Transverse colon (tissue), 4 donors: ENCODE data around the gene MTRF1. TPM values are rescaled to one million over a fixed set of nuclear protein-coding genes. Genes with fewer than 3 reads are reported as not detected.

Experiments
- DNase-seq: peaks from one replicate; pipeline ENCODE4 v3.0.0-alpha.2; 2019
- H3K27ac ChIP-seq, 4 donors: fragments of 200-600 bp; sonication (generic); 2 replicates each; pipeline ENCODE4 v1.5.1; 2016 to 2018; ENCODE audit warnings: inconsistent platforms in 4 of 4
- H3K27me3 ChIP-seq: fragments of 200-600 bp; sonication (generic); 2 replicates; pipeline ENCODE4 v1.5.1; 2017; ENCODE audit warnings: inconsistent platforms
- H3K36me3 ChIP-seq, 4 donors: fragments of 200-600 bp; sonication (generic); 2 replicates each; pipeline ENCODE4 v1.5.1; 2017 to 2019; ENCODE audit warnings: inconsistent platforms in 4 of 4
- H3K4me1 ChIP-seq, 4 donors: fragments of 200-600 bp; sonication (generic); 2 replicates each; pipeline ENCODE4 v1.5.1; 2017 to 2020; ENCODE audit warnings: inconsistent platforms in 4 of 4
- H3K4me3 ChIP-seq, 4 donors: fragments of 200-600 bp; sonication (generic); 1 replicate in 1 of 4; 2 replicates in 3 of 4; pipeline versions ENCODE4 v1.5.1 to v1.6.1; 2017 to 2019; ENCODE audit warnings: inconsistent platforms in 4 of 4
- H3K9me3 ChIP-seq, 2 donors: fragments of 200-600 bp; sonication (generic); 2 replicates each; pipeline ENCODE4 v1.5.1; 2017 to 2019; ENCODE audit warnings: inconsistent platforms in 2 of 2
- EP300 ChIP-seq: sonication (generic); formaldehyde crosslinking; IDR thresholded peaks from one replicate; pipeline ENCODE4 v1.6.1; 2017; ENCODE audit warnings: antibody characterized with exemption, low read depth
- POLR2A ChIP-seq: fragments of 450-650 bp; IDR thresholded peaks from one replicate; pipeline ENCODE4 v1.6.1; 2016; ENCODE audit warnings: antibody characterized with exemption, mild to moderate bottlenecking, moderate library complexity
- POLR2AphosphoS5 ChIP-seq, 3 donors: sonication (generic); formaldehyde crosslinking; IDR thresholded peaks; one replicate each; pipeline ENCODE4 v1.6.1; 2016; ENCODE audit warnings: antibody characterized with exemption in 3 of 3
- WGBS, 2 donors: methylation state at CpG; one replicate each; pipeline ENCODE4 v1.1.5; 2018; ENCODE audit warnings: low coverage in 1 of 2; 5-methylcytosine and 5-hydroxymethylcytosine counted together
- in situ Hi-C, 4 donors: fragments of 200-750 bp; cut with MboI; loops; one replicate each; pipeline versions ENCODE4 v1.15.0 to v1.15.1; 2017; ENCODE audit warnings: low sequenced_read_pairs in 3 of 4, low pct_ligation_motif_present in 1 of 4, low pct_unique_long_range_greater_than_20kb in 1 of 4
- intact Hi-C: fragments of 100-400 bp; cut with DNase I; formaldehyde crosslinking; loops from one replicate; pipeline ENCODE4 v1.15.1; 2023; ENCODE audit warnings: low total_unique reads
- total RNA-seq, 4 donors: library from RNA; depleted of rRNA; stranded (reverse); fragments of >200 nt; gene quantifications; one replicate each; pipeline ENCODE4 v1.1.0, GENCODE V29; 2016
- TF ChIP-seq, protein P1 (sequence below), 5 experiments: fragments of 200-600 bp in 3 of 5; fragments of 450-650 bp in 2 of 5; sonication (generic) in 3 of 5; IDR thresholded peaks; 1 replicate in 2 of 5; 2 replicates in 3 of 5; pipeline ENCODE4 v1.5.1; 2016 to 2017; ENCODE audit warnings: antibody characterized with exemption in 5 of 5, inconsistent platforms in 3 of 5, mild to moderate bottlenecking in 2 of 5, moderate library complexity in 1 of 5

MTRF1 gene
- total RNA-seq, 4 donors from 2014 or later: 7.2 to 19.7 (median 12.7) TPM

DNA sequence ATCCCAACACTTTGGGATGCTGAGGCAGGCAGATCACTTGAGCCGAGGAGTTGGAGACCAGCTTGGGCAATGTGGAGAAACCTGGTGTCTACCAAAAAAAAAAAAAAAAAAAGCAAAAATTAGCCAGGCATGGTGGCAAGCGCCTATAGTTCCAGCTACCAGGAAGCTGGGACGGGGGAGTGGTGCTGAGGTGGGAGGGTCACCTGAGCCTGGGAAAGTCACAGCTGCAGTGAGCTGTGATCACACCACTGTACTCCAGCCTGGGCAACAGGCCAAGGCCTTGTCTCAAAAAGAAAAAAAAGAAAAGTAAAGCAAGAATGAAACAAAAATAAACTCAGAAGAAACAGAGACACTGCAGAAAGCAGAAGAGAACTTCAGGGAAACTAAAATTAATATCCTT lies 31.6 kb downstream of the MTRF1 start:
- Histone ChIP-seq H3K4me3 (no peak overlapping the region), H3K36me3 (no peaks in the 10 kb centered on the region), H3K27ac (peak overlapping the region in 3 of 4 donors; percentile 56 to 67 (median 59)), H3K27me3 (no peaks in the 10 kb centered on the region), H3K9me3 (no peaks in the 10 kb centered on the region), H3K4me1 (peaks cover 0 to 11% (median 0%) of the 10 kb centered on the region in 4 donors)
- DNase-seq: peak; percentile 64
- in situ Hi-C loops: loop anchor here in 1 of 4 donors (25.0 kb wide), 1 partner anchor 444 kb away; the partner anchor contains the start of gene SLC25A15
- TF ChIP-seq POLR2A (no peak), POLR2AphosphoS5 (IDR thresholded peaks at IDR 0.05) (no peak), EP300 (no peak)
- TF ChIP-seq, protein P1, sequence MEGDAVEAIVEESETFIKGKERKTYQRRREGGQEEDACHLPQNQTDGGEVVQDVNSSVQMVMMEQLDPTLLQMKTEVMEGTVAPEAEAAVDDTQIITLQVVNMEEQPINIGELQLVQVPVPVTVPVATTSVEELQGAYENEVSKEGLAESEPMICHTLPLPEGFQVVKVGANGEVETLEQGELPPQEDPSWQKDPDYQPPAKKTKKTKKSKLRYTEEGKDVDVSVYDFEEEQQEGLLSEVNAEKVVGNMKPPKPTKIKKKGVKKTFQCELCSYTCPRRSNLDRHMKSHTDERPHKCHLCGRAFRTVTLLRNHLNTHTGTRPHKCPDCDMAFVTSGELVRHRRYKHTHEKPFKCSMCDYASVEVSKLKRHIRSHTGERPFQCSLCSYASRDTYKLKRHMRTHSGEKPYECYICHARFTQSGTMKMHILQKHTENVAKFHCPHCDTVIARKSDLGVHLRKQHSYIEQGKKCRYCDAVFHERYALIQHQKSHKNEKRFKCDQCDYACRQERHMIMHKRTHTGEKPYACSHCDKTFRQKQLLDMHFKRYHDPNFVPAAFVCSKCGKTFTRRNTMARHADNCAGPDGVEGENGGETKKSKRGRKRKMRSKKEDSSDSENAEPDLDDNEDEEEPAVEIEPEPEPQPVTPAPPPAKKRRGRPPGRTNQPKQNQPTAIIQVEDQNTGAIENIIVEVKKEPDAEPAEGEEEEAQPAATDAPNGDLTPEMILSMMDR (IDR thresholded peaks at IDR 0.05): no peak
- intact Hi-C loops: no loop called here
- 72 to 100% methylated on average over 1 to 3 of the region's 3 CpGs for WGBS, 2 donors

DNA sequence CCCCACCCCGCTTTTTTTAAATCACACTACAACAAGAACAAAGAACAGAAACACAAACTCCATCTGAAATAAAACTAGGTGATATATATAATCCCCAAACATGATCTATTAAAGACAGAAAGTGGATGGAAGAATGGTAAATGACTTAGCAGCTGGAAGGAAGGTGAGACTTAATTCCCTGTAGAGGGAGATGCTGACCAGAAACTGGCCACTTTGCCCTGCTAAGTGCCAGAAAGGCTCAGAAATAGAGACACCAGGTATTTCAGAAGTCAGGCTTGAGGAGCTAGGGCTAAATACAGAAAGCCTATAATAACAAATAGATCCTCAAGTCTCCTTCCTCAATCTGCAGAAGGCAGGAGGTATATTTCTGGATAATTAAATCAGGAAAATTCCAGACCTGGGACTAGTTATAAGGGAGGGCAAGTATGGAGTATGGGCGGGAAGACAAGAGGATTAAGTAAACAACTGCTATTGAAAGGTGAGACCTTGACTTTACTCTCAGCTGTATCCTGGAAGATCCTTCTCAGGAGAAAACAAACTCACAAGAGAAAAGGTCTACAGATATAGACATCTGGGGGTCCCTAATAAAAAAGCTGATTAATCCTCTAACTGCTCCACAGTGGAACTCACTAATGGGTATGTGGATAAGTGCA lies 32.2 kb downstream of the MTRF1 start:
- WGBS, 2 donors: 88% methylated on average over 2 of the region's 2 CpGs
- H3K4me3 ChIP-seq: no peak overlapping the region
- in situ Hi-C loops: loop anchor here in 1 of 4 donors (25.0 kb wide), 1 partner anchor 444 kb away; the partner anchor contains the start of gene SLC25A15

DNA sequence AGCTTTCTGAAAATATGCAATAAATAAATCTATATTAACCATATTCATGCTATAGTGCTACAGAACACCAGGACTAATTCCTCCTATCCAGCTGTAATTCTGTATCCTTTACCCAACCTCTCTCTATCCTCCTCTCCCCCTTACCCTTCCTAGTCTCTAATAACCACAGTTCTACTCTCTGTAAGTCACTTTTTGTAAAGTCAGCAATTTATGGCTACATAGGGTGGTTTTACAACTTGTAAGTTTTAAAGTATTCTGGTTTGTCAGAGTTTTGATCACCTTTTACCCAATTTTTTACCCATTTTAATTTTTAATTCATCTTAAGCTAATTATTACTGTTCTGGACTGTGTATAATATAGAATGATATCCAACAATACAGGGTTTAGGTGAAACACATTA lies 34.0 kb downstream of the MTRF1 start:
- Histone ChIP-seq H3K27me3 (no peaks in the 10 kb centered on the region), H3K4me1 (peaks cover 0 to 11% (median 0%) of the 10 kb centered on the region in 4 donors), H3K4me3 (no peak overlapping the region), H3K9me3 (no peaks in the 10 kb centered on the region), H3K36me3 (no peaks in the 10 kb centered on the region), H3K27ac (no peak overlapping the region)
- no peak for DNase-seq
- TF ChIP-seq, protein P1 (IDR thresholded peaks at IDR 0.05): no peak
- TF ChIP-seq POLR2A (no peak), POLR2AphosphoS5 (IDR thresholded peaks at IDR 0.05) (no peak), EP300 (no peak)
- intact Hi-C loops: no loop called here
- in situ Hi-C loops: loop anchor here in 2 of 4 donors (10.0 to 25.0 kb wide), 2 partner anchors 155 to 442 kb away; partner anchors contain the start of gene SLC25A15 (in 1 of the 2)

More for the DNA sequence above, 32.2 kb downstream of the MTRF1 start:
- Histone ChIP-seq H3K9me3 (no peaks in the 10 kb centered on the region), H3K4me1 (peaks cover 0 to 11% (median 0%) of the 10 kb centered on the region in 4 donors), H3K27ac (peak overlapping the region in 3 of 4 donors; percentile 56 to 67 (median 59)), H3K27me3 (no peaks in the 10 kb centered on the region), H3K36me3 (no peaks in the 10 kb centered on the region)
- TF ChIP-seq POLR2AphosphoS5 (IDR thresholded peaks at IDR 0.05) (no peak), EP300 (no peak), POLR2A (no peak)
- TF ChIP-seq, protein P1 (IDR thresholded peaks at IDR 0.05): no peak
- intact Hi-C loops: no loop called here
- DNase-seq: no peak

DNA sequence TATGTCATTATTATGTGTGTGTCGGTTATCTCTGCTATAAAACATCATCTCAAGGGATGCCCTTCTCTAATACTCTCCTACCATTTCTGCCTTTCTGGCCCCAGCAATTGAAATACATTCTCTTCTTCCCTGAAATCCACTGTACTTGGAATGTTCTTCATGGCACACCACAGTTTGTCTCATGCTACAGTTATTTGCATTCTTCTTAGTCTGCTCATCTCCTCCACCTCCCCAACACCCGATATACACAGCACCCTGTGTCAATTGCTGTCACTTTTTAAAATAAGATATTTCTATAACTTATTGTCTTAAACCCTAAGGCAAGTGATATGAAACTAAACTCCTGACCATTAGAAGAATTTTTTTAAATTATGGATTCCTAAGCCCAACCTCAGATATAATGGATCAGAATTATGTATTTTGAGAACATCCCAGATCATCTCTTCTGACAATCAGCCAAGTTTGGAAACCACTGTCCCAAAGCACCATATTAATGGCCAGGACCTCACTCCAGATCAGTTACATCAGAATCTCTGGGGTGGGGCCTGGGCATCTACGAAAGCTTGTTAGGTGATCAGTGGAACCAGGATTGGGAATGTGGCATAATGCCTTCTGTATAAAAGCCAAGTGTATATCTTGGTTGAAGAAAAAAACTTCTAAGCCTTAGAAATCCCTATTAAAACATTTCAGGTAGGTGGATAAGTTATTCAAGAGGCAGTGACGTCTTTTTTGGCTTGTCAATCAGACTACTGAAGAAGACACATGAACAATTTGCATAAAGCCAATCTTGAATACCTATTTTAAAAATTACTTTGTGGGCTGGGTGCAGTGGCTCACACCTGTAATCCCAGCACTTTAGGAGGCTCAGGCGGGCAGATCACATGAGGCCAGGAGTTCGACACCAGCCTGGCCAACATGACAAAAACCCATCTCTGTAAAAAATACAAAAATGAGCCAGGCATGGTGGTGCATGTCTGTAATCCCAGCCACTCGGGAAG lies 39.0 kb downstream of the MTRF1 start:
- H3K4me3 ChIP-seq: no peak overlapping the region
- H3K27ac ChIP-seq: no peak overlapping the region
- H3K9me3 ChIP-seq: no peaks in the 10 kb centered on the region
- in situ Hi-C loops: loop anchor here in 2 of 4 donors (10.0 to 25.0 kb wide), 2 partner anchors 150 to 437 kb away; partner anchors contain the start of gene SLC25A15 (in 1 of the 2)
- H3K4me1 ChIP-seq: no peaks in the 10 kb centered on the region
- no peak for TF ChIP-seq POLR2AphosphoS5 (IDR thresholded peaks at IDR 0.05)
- TF ChIP-seq POLR2A: no peak
- TF ChIP-seq, protein P1 (IDR thresholded peaks at IDR 0.05): no peak
- no peak for TF ChIP-seq EP300
- H3K36me3 ChIP-seq: no peaks in the 10 kb centered on the region
- 80 to 89% methylated on average over 4 to 7 of the region's 7 CpGs for WGBS, 2 donors
- intact Hi-C loops: loop anchor here (5.0 kb wide), 1 partner anchor 152 kb away; no protein-coding TSS in a partner anchor
- H3K27me3 ChIP-seq: no peaks in the 10 kb centered on the region
- DNase-seq: no peak
